ENCODE data around the gene HPN. TPM values are rescaled to one million over a fixed set of nuclear protein-coding genes. Genes with fewer than 3 reads are reported as not detected.
"Not testable (repeated sequence)": the region's sequence is repeated elsewhere in the genome, so short reads cannot be mapped to it uniquely, and the experiment has no call there.

HPN gene
- total RNA-seq, 4 donors from 2014 or later, result 0.67 to 1.4 TPM; not detected in 2

GRCh38 chr19:35027851-35028599, 13.5 kb upstream of the HPN start:
- TF ChIP-seq POLR2A (IDR thresholded peaks at IDR 0.05) (no peak), CTCF (IDR thresholded peaks at IDR 0.05) (no peak)

GRCh38 chr19:35028600-35028885, 13.0 kb upstream of the HPN start:
- H3K36me3 ChIP-seq, result peaks cover 0 to 28% (median 0%) of the 10 kb centered on the region in 3 donors
- not testable (repeated sequence) for H3K27me3 ChIP-seq, H3K9me3 ChIP-seq, H3K4me1 ChIP-seq, DNase-seq, H3K27ac ChIP-seq, H3K4me3 ChIP-seq

More at GRCh38 chr19:35027851-35028599, 13.5 kb upstream of the HPN start:
- no peaks in the 10 kb centered on the region for H3K9me3 ChIP-seq
- H3K4me1 ChIP-seq, result peaks cover 0 to 8% (median 3%) of the 10 kb centered on the region in 4 donors
- H3K4me3 ChIP-seq, result no peak overlapping the region
- peaks cover 0 to 33% (median 0%) of the 10 kb centered on the region in 3 donors for H3K36me3 ChIP-seq
- no peak for DNase-seq
- H3K27me3 ChIP-seq, result no peaks in the 10 kb centered on the region
- H3K27ac ChIP-seq, result no peak overlapping the region

DNA sequence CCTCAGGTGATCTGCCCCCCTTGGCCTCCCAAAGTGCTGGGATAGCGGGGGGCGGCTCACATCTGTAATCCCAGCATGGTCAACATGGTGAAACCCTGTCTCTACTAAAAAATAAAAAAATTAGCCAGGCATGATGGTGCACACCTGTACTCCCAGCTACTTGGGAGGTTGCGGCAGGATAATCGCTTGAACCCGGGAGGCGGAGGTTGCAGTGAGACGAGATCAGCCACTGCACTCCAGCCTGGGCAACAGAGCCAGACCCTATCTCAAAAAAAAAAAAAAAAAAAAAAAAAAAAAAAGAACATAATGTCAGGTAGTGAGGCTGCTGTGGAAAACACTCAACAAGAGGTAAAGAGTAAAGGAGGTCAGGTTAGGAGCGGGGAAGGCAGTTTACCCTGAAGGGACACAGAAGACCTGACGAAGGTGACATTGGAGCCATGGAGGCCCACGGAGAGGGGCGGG, 12.2 kb upstream of the HPN start:
- H3K36me3 ChIP-seq, result peaks cover 0 to 21% (median 0%) of the 10 kb centered on the region in 3 donors
- H3K4me1 ChIP-seq, H3K9me3 ChIP-seq: not testable (repeated sequence)

DNA sequence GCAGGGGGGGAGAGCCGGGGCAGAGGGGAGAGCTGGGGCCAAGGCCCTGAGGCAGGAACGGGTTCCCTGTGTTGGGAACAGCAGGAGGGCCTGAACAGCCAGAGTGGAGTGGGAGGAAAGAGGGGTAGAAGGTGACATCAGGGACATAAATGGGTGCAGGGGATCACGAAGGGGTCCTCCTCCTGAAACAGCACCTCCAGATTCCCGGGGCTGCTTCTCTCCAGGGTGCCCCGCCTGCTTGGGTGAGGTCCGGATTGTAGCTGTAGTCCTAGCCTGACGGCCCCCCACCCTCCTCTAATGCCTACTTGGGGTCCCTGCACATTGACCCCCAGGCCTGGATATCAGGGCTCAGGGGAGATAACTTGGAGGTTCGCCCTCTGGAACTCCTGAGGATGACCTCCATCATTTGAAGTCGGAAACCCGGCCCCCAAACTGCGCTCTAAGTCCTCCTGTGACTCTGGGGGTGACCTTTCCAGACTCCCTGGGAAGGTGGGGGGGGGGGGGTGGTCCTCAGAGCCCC, 11.7 kb upstream of the HPN start:
- peaks cover 0 to 8% (median 3%) of the 10 kb centered on the region in 4 donors for H3K4me1 ChIP-seq
- H3K9me3 ChIP-seq, result no peaks in the 10 kb centered on the region
- H3K36me3 ChIP-seq, result peaks cover 0 to 21% (median 0%) of the 10 kb centered on the region in 3 donors
- peak overlapping the region in 3 of 4 donors; percentile 45 to 61 (median 54) for H3K4me3 ChIP-seq
- TF ChIP-seq CTCF (IDR thresholded peaks at IDR 0.05) (no peak), POLR2A (IDR thresholded peaks at IDR 0.05) (no peak)
- DNase-seq, result no peak
- H3K27ac ChIP-seq, result no peak overlapping the region
- H3K27me3 ChIP-seq, result no peaks in the 10 kb centered on the region

More for the DNA sequence above, 12.2 kb upstream of the HPN start:
- not testable (repeated sequence) for H3K27ac ChIP-seq, H3K27me3 ChIP-seq, H3K4me3 ChIP-seq, DNase-seq

GRCh38 chr19:35030257-35031071, 11.1 kb upstream of the HPN start, which contains the start of gene SCN1B:
TSS of gene SCN1B (plus strand) at chr19:35030470. CDS start at chr19:35030821, 351 bp downstream.
- Histone ChIP-seq H3K4me3 (peak within 1 kb of the TSS; percentile 30 to 61 (median 50)), H3K4me1 (peaks cover 0 to 8% (median 3%) of the 10 kb centered on the region in 4 donors), H3K36me3 (peaks cover 0 to 15% (median 0%) of the 10 kb centered on the region in 3 donors), H3K9me3 (no peaks in the 10 kb centered on the region), H3K27me3 (no peaks in the 10 kb centered on the region), H3K27ac (peak within 1 kb of the TSS in 1 of 4 donors; percentile 49)
- no peak for TF ChIP-seq CTCF (IDR thresholded peaks at IDR 0.05)
- TF ChIP-seq POLR2A (IDR thresholded peaks at IDR 0.05), result no peak
- peak in 2 of 3 donors; percentile 59 to 74 for DNase-seq

- no peak overlapping the region for H3K27ac ChIP-seq
- peaks cover 0 to 7% (median 0%) of the 10 kb centered on the region in 3 donors for H3K36me3 ChIP-seq
- peak overlapping the region; percentile 30 to 61 (median 50) for H3K4me3 ChIP-seq
- no peaks in the 10 kb centered on the region for H3K9me3 ChIP-seq
- DNase-seq, result no peak
- peaks cover 0 to 8% (median 3%) of the 10 kb centered on the region in 4 donors for H3K4me1 ChIP-seq
- no peaks in the 10 kb centered on the region for H3K27me3 ChIP-seq
- no peak for TF ChIP-seq POLR2A (IDR thresholded peaks at IDR 0.05)
- no peak for TF ChIP-seq CTCF (IDR thresholded peaks at IDR 0.05)
These were observed 10.2 kb upstream of the HPN start for GRCh38 chr19:35031072-35031881.

All from Peyer's patch (tissue), 4 donors.